Raji (cell line): ENCODE data around the gene RAX2.

Source experiments
- POLR2A ChIP-seq: IDR thresholded peaks from 2 replicates; pipeline ENCODE4 v1.6.1; 2011; ENCODE audit warnings: low read depth, low read length, control low read depth; ENCODE audit not compliant: insufficient read depth

RAX2 gene

GRCh38 chr19:3759482-3760254 is 12.4 kb downstream of the RAX2 start:
- no peak for TF ChIP-seq POLR2A

GRCh38 chr19:3753631-3754410 is 18.2 kb downstream of the RAX2 start:
- TF ChIP-seq POLR2A = no peak

GRCh38 chr19:3752492-3752891 is 19.5 kb downstream of the RAX2 start:
- TF ChIP-seq POLR2A = no peak

GRCh38 chr19:3751236-3751635 is 20.8 kb downstream of the RAX2 start:
- TF ChIP-seq POLR2A = no peak

- no peak for TF ChIP-seq POLR2A
These were observed 21.8 kb downstream of the RAX2 start for GRCh38 chr19:3750211-3750610.

GRCh38 chr19:3748965-3749364 is 23.1 kb downstream of the RAX2 start:
- TF ChIP-seq POLR2A = no peak

GRCh38 chr19:3746371-3747056 is 25.5 kb downstream of the RAX2 start:
- TF ChIP-seq POLR2A = no peak

GRCh38 chr19:3745363-3746045 is 26.5 kb downstream of the RAX2 start:
- no peak for TF ChIP-seq POLR2A

GRCh38 chr19:3743486-3743885 is 28.5 kb downstream of the RAX2 start:
- no peak for TF ChIP-seq POLR2A

- TF ChIP-seq POLR2A = no peak
These were observed 31.6 kb downstream of the RAX2 start for GRCh38 chr19:3740431-3740830.

- no peak for TF ChIP-seq POLR2A
These were observed 33.4 kb downstream of the RAX2 start for GRCh38 chr19:3738477-3739220.

GRCh38 chr19:3737487-3738205 is 34.4 kb downstream of the RAX2 start:
- no peak for TF ChIP-seq POLR2A

- no peak for TF ChIP-seq POLR2A
These were observed 35.8 kb downstream of the RAX2 start for GRCh38 chr19:3736106-3736724.

GRCh38 chr19:3734310-3734600 is 37.8 kb downstream of the RAX2 start:
- no peak for TF ChIP-seq POLR2A
